K562 (cell line): Measurements from ENCODE around the gene MAP2K6.

ENCODE experiments used
- FOS ChIP-seq: IDR thresholded peaks from 3 replicates; pipeline ENCODE4 v1.6.1; 2011; ENCODE audit not compliant: insufficient read length; ENCODE audit errors: extremely low read depth
- FOXP1 ChIP-seq: sonication (generic); formaldehyde crosslinking; IDR thresholded peaks from 2 replicates; pipeline ENCODE4 v1.8.0; 2022; ENCODE audit warnings: mild to moderate bottlenecking, missing genetic modification reagents
- MCM3 ChIP-seq: fragments of 450-650 bp; IDR thresholded peaks from 2 replicates; pipeline ENCODE4 v1.6.1; 2016
- PML ChIP-seq: IDR thresholded peaks from 2 replicates; pipeline ENCODE4 v1.6.1; 2012; ENCODE audit warnings: low read length, inconsistent platforms
- POLR2A ChIP-seq: fragments of 450-650 bp; conservative IDR thresholded peaks from 2 replicates; pipeline ENCODE4 v1.6.1; 2016
- PRMT5 ChIP-seq: sonication (generic); formaldehyde crosslinking; IDR thresholded peaks from 2 replicates; pipeline ENCODE4 v1.5.0; 2020; ENCODE audit warnings: missing genetic modification reagents
- SRSF3 ChIP-seq: fragments of 200-400 bp; formaldehyde crosslinking; IDR thresholded peaks from 2 replicates; pipeline ENCODE4 v1.6.1; 2016; ENCODE audit warnings: mild to moderate bottlenecking, low read length, moderate library complexity; ENCODE audit not compliant: insufficient read depth
- ZNF274 ChIP-seq: IDR thresholded peaks from 2 replicates; pipeline ENCODE4 v1.6.1; 2011; ENCODE audit warnings: low read depth, mild to moderate bottlenecking, low read length, moderate library complexity, borderline replicate concordance
- ZNF316 ChIP-seq: fragments of 450-650 bp; IDR thresholded peaks from 2 replicates; pipeline ENCODE4 v1.6.1; 2016
- ZSCAN32 ChIP-seq: fragments of 450-650 bp; formaldehyde crosslinking; IDR thresholded peaks from 2 replicates; pipeline ENCODE4 v1.4.0; 2020; ENCODE audit warnings: mild to moderate bottlenecking, moderate library complexity
- TF ChIP-seq, protein P1 (sequence below): sonication (generic); formaldehyde crosslinking; IDR thresholded peaks from 2 replicates; pipeline ENCODE4 v1.8.1; 2023; ENCODE audit warnings: mild to moderate bottlenecking, missing genetic modification reagents, moderate library complexity
- TF ChIP-seq, protein P2 (sequence below), 3 experiments: IDR thresholded peaks in 2 of 3; conservative IDR thresholded peaks in 1 of 3; 2 replicates each; pipeline ENCODE4 v1.5.1; 2011 to 2012; ENCODE audit warnings: low read length in 3 of 3, mild to moderate bottlenecking in 3 of 3, control low read depth in 2 of 3, improper control_type of control experiment in 1 of 3, inconsistent platforms in 1 of 3, low read depth in 1 of 3, mixed read lengths in 1 of 3, moderate library complexity in 1 of 3; ENCODE audit not compliant: insufficient read depth in 2 of 3

DNA sequence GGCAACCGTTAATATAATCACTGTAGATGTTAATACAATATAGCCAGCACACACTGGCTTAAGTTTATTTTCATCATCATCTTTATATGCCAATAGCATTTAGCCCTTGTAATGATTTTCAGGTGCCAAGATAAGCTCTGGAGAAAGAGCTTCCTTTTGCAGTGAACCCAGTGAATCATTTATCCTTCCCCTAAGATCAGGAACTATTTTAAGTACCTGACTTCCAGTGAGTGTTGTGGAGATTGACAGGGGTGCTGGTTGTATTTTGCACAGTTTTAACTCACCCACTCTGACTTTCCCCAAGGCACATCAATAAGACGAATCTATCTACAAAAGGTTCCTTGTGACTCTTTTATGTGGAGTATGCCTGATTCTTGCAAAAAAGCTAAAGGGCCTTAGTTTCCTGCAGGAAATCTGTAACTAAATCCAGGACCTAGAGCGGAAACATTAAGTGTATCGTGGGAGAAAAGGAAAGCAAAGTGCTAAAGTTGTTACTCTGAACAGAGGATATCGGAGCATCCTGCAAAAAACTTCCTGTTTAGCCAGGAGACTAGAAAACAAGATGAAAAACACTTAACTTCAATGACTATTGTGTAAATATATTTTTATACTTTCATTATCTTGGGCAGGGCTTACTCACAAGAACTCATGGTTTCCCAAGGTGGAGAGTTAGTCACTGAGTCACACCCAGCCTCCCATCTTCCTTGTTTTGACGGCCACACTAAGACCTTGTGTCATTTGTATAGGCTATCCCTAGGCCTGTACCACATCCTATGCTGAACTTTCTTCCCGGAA is 183.6 kb downstream of the MAP2K6 start:
- TF ChIP-seq MCM3 (no peak), FOXP1 (CRISPR knock-in tag) (no peak), PRMT5 (CRISPR knock-in tag) (no peak), ZSCAN32 (no peak), POLR2A (no peak), ZNF274 (no peak), PML (no peak), SRSF3 (no peak), FOS (no peak), ZNF316 (no peak)
- TF ChIP-seq, protein P1, sequence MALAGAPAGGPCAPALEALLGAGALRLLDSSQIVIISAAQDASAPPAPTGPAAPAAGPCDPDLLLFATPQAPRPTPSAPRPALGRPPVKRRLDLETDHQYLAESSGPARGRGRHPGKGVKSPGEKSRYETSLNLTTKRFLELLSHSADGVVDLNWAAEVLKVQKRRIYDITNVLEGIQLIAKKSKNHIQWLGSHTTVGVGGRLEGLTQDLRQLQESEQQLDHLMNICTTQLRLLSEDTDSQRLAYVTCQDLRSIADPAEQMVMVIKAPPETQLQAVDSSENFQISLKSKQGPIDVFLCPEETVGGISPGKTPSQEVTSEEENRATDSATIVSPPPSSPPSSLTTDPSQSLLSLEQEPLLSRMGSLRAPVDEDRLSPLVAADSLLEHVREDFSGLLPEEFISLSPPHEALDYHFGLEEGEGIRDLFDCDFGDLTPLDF (CRISPR knock-in tag) = no peak
- TF ChIP-seq, protein P2, sequence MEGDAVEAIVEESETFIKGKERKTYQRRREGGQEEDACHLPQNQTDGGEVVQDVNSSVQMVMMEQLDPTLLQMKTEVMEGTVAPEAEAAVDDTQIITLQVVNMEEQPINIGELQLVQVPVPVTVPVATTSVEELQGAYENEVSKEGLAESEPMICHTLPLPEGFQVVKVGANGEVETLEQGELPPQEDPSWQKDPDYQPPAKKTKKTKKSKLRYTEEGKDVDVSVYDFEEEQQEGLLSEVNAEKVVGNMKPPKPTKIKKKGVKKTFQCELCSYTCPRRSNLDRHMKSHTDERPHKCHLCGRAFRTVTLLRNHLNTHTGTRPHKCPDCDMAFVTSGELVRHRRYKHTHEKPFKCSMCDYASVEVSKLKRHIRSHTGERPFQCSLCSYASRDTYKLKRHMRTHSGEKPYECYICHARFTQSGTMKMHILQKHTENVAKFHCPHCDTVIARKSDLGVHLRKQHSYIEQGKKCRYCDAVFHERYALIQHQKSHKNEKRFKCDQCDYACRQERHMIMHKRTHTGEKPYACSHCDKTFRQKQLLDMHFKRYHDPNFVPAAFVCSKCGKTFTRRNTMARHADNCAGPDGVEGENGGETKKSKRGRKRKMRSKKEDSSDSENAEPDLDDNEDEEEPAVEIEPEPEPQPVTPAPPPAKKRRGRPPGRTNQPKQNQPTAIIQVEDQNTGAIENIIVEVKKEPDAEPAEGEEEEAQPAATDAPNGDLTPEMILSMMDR (IDR thresholded peaks at IDR 0.05 in 2 of 3, conservative IDR thresholded peaks at IDR 0.05 in 1 of 3; ENCODE audit: insufficient read depth in 2 of 3, low read depth in 1 of 3, low read length in 3 of 3) = no peak
